ENCODE measurements around the gene ADAM21. TPM values are rescaled to one million over a fixed set of nuclear protein-coding genes. Genes with fewer than 3 reads are reported as not detected.
"Not testable (repeated sequence)": the region's sequence is repeated elsewhere in the genome, so short reads cannot be mapped to it uniquely, and the experiment has no call there.

Gene ADAM21
- total RNA-seq, 2 experiments from 2014 or later = not detected

GRCh38 chr14:70425354-70425753 is 26.6 kb upstream of the ADAM21 start:
- Histone ChIP-seq H3K79me2 (ENCODE audit: insufficient read depth, low read depth, low read length) (no peaks in the 10 kb centered on the region), H3K4me1 (ENCODE audit: insufficient read depth, low read length, poor library complexity, severe bottlenecking) (no peaks in the 10 kb centered on the region), H3K4me3 (ENCODE audit: low read depth, low read length, poor library complexity, severe bottlenecking) (no peak overlapping the region), H3K27ac (ENCODE audit: low read depth, low read length, poor library complexity, severe bottlenecking) (no peak overlapping the region), H4K20me1 (ENCODE audit: insufficient read depth, low read length) (no peaks in the 10 kb centered on the region), H3K9me2 (ENCODE audit: insufficient read depth, low read length) (no peaks in the 10 kb centered on the region), H2AFZ (ENCODE audit: low read length) (no peak overlapping the region), H3K4me2 (ENCODE audit: low read length) (no peak overlapping the region), H3K36me3 (ENCODE audit: insufficient read depth, low read length) (no peaks in the 10 kb centered on the region), H3K9me3 (ENCODE audit: low read length) (no peaks in the 10 kb centered on the region)
- no TSS peak for BruUV-seq (replicated peaks)
- no peak for DNase-seq (ENCODE audit: low spot score)
- CTCF ChIA-PET (ENCODE audit: unreplicated experiment) = no interaction called here
- POLR2A ChIA-PET = no interaction called here
- TF ChIP-seq CTCF (conservative IDR thresholded peaks at IDR 0.05; ENCODE audit: low read length) = no peak
- TF ChIP-seq EZH2phosphoT487 (IDR thresholded peaks at IDR 0.05; ENCODE audit: borderline replicate concordance, low read depth, low read length) = no peak
- intact Hi-C loops (cut with micrococcal nuclease; ENCODE audit: unreplicated experiment) = no loop called here

GRCh38 chr14:70426555-70426954 is 25.4 kb upstream of the ADAM21 start:
- POLR2A ChIA-PET; H3K36me3 ChIP-seq (ENCODE audit: insufficient read depth, low read length); H3K4me2 ChIP-seq (ENCODE audit: low read length); H2AFZ ChIP-seq (ENCODE audit: low read length); H3K9me3 ChIP-seq (ENCODE audit: low read length); H3K27ac ChIP-seq (ENCODE audit: low read depth, low read length, poor library complexity, severe bottlenecking); DNase-seq (ENCODE audit: low spot score); H3K4me1 ChIP-seq (ENCODE audit: insufficient read depth, low read length, poor library complexity, severe bottlenecking); CTCF ChIA-PET (ENCODE audit: unreplicated experiment); H3K79me2 ChIP-seq (ENCODE audit: insufficient read depth, low read depth, low read length); H3K4me3 ChIP-seq (ENCODE audit: low read depth, low read length, poor library complexity, severe bottlenecking); BruUV-seq (replicated peaks); intact Hi-C loops (cut with micrococcal nuclease; ENCODE audit: unreplicated experiment); H3K9me2 ChIP-seq (ENCODE audit: insufficient read depth, low read length); H4K20me1 ChIP-seq (ENCODE audit: insufficient read depth, low read length): not testable (repeated sequence)

- no TSS peak for BruUV-seq (replicated peaks)
- Histone ChIP-seq H3K27ac (ENCODE audit: low read depth, low read length, poor library complexity, severe bottlenecking) (no peak overlapping the region), H3K4me2 (ENCODE audit: low read length) (no peak overlapping the region), H2AFZ (ENCODE audit: low read length) (no peak overlapping the region), H3K4me3 (ENCODE audit: low read depth, low read length, poor library complexity, severe bottlenecking) (no peak overlapping the region), H3K79me2 (ENCODE audit: insufficient read depth, low read depth, low read length) (no peaks in the 10 kb centered on the region), H3K4me1 (ENCODE audit: insufficient read depth, low read length, poor library complexity, severe bottlenecking) (no peaks in the 10 kb centered on the region), H3K9me2 (ENCODE audit: insufficient read depth, low read length) (no peaks in the 10 kb centered on the region), H3K9me3 (ENCODE audit: low read length) (0 out of 2 replicates have a peak, but pooled peaks cover 7% of the 10 kb centered on the region), H3K36me3 (ENCODE audit: insufficient read depth, low read length) (no peaks in the 10 kb centered on the region), H4K20me1 (ENCODE audit: insufficient read depth, low read length) (no peaks in the 10 kb centered on the region)
- intact Hi-C loops (cut with micrococcal nuclease; ENCODE audit: unreplicated experiment) = no loop called here
- CTCF ChIA-PET (ENCODE audit: unreplicated experiment) = no interaction called here
- no peak for DNase-seq (ENCODE audit: low spot score)
- POLR2A ChIA-PET = no interaction called here
- TF ChIP-seq CTCF (conservative IDR thresholded peaks at IDR 0.05; ENCODE audit: low read length) (no peak), EZH2phosphoT487 (IDR thresholded peaks at IDR 0.05; ENCODE audit: borderline replicate concordance, low read depth, low read length) (no peak)
Observed at GRCh38 chr14:70436867-70437266, 15.1 kb upstream of the ADAM21 start.
